SU-DHL-6 (cell line): ENCODE measurements around the gene PLEKHA7.

Source experiments
- CTCF ChIP-seq: fragments of 200-600 bp; sonication (generic); IDR thresholded peaks from one replicate; pipeline ENCODE4 v1.5.1; 2017; ENCODE audit warnings: antibody characterized with exemption, mild to moderate bottlenecking, low read length, moderate library complexity; ENCODE audit not compliant: insufficient read depth, poor library complexity, severe bottlenecking
- EZH2phosphoT487 ChIP-seq: fragments of 200-600 bp; sonication (generic), shearing (Covaris generic); conservative IDR thresholded peaks from 2 replicates; pipeline ENCODE4 v1.6.1; 2018; ENCODE audit warnings: mild to moderate bottlenecking, antibody characterized with exemption, low read length, moderate library complexity, mixed read lengths

GRCh38 chr11:16897470-16898061 is 116.6 kb downstream of the PLEKHA7 start:
- TF ChIP-seq CTCF: no peak
- no peak for TF ChIP-seq EZH2phosphoT487
